ENCODE measurements around the gene AGPAT4. TPM values are rescaled to one million over a fixed set of nuclear protein-coding genes. Genes with fewer than 3 reads are reported as not detected.

Gene AGPAT4
- total and polyA plus RNA-seq, 2 donors (not counting 3 experiments of a cell fraction or from before 2014, with no cell fraction given) = 10.2 to 15.2 TPM

DNA sequence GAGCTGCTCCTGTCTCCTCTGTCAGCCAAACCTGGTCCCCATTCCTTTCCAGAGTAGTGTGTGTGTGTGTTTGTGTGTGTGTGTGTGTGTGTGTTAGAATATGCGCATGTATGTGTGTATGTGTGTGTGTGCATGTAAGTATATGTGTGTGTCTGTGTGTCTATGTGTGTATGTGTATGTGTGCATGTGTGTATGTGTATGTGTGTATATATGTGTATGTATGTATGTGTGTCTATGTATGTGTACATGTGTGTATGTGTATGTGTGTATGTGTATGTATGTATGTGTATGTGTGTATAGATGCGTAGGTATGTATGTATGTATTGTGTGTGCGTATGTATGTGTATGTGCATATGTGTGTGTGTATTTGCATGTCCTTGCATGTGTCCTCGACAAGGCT lies 79.5 kb downstream of the AGPAT4 start:
- no peak overlapping the region for H3K4me2 ChIP-seq (ENCODE audit: insufficient read depth, low read length)
- H3K9ac ChIP-seq (replicated peaks; ENCODE audit: extremely low read depth, insufficient read depth, low read length) = no peak overlapping the region
- no peaks in the 10 kb centered on the region for H3K36me3 ChIP-seq (ENCODE audit: control insufficient read depth in 2 of 2, extremely low read depth in 1 of 2, insufficient read depth in 2 of 2, low read length in 2 of 2)
- no peak for DNase-seq (ENCODE audit: low read depth, low spot score)
- H3K9me3 ChIP-seq (replicated peaks; ENCODE audit: control insufficient read depth, insufficient read depth, low read length) = no peaks in the 10 kb centered on the region
- no peaks in the 10 kb centered on the region for H3K9me1 ChIP-seq (replicated peaks; ENCODE audit: control insufficient read depth, extremely low read depth, insufficient read depth, low read length)
- POLR2A ChIA-PET = no interaction called here
- dilution Hi-C loops (cut with MboI; ENCODE audit: extremely low pct_ligation_motif_present, low sequenced_read_pairs) (no loop called here), intact Hi-C loops (cut with micrococcal nuclease) (no loop called here)
- no peaks in the 10 kb centered on the region for H3K79me2 ChIP-seq (ENCODE audit: control insufficient read depth, insufficient read depth, low read length)
- no peak overlapping the region for H3K4me3 ChIP-seq (replicated peaks in 1 of 3; ENCODE audit: insufficient read depth in 1 of 3, low read depth in 1 of 3, low read length in 3 of 3)
- no TSS peak for BruUV-seq (replicated peaks)
- FAIRE-seq = no peak
- H2AFZ ChIP-seq (ENCODE audit: low read depth, low read length) = no peak overlapping the region
- CTCF ChIA-PET = interaction anchor here (2.1 kb wide), 1 partner anchor 177 kb away, joined by 5 read pairs; no protein-coding TSS in a partner anchor
- H4K20me1 ChIP-seq (replicated peaks; ENCODE audit: control insufficient read depth, extremely low read depth, insufficient read depth, low read length) = no peaks in the 10 kb centered on the region
- no peak overlapping the region for H3K27ac ChIP-seq (ENCODE audit: insufficient read depth, low read depth, low read length)
- no peaks in the 10 kb centered on the region for H3K27me3 ChIP-seq (ENCODE audit: control insufficient read depth in 2 of 2, insufficient read depth in 2 of 2, low read length in 2 of 2)
- no peaks in the 10 kb centered on the region for H3K4me1 ChIP-seq (ENCODE audit: control insufficient read depth, extremely low read depth, insufficient read depth, low read length)
- TF ChIP-seq, protein P1, sequence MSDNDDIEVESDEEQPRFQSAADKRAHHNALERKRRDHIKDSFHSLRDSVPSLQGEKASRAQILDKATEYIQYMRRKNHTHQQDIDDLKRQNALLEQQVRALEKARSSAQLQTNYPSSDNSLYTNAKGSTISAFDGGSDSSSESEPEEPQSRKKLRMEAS (IDR thresholded peaks at IDR 0.05; ENCODE audit: insufficient read depth, insufficient read length) = no peak
- TF ChIP-seq GATA2 (IDR thresholded peaks at IDR 0.05; ENCODE audit: insufficient read depth, insufficient read length, low read depth, low read length) (no peak), POLR2A (IDR thresholded peaks at IDR 0.05; ENCODE audit: low read depth, low read length) (no peak), POLR2AphosphoS5 (IDR thresholded peaks at IDR 0.05; ENCODE audit: insufficient read depth, low read depth, low read length) (no peak), EZH2 (IDR thresholded peaks at IDR 0.05; ENCODE audit: borderline replicate concordance, low read depth, low read length, severe bottlenecking) (no peak), FOS (IDR thresholded peaks at IDR 0.05; ENCODE audit: borderline replicate concordance, insufficient read depth, low read length) (no peak), MYC (IDR thresholded peaks at IDR 0.05; ENCODE audit: low read depth, low read length) (no peak), JUN (IDR thresholded peaks at IDR 0.05; ENCODE audit: borderline replicate concordance, insufficient read depth, insufficient read length, low read depth) (no peak)
- TF ChIP-seq, protein P2, sequence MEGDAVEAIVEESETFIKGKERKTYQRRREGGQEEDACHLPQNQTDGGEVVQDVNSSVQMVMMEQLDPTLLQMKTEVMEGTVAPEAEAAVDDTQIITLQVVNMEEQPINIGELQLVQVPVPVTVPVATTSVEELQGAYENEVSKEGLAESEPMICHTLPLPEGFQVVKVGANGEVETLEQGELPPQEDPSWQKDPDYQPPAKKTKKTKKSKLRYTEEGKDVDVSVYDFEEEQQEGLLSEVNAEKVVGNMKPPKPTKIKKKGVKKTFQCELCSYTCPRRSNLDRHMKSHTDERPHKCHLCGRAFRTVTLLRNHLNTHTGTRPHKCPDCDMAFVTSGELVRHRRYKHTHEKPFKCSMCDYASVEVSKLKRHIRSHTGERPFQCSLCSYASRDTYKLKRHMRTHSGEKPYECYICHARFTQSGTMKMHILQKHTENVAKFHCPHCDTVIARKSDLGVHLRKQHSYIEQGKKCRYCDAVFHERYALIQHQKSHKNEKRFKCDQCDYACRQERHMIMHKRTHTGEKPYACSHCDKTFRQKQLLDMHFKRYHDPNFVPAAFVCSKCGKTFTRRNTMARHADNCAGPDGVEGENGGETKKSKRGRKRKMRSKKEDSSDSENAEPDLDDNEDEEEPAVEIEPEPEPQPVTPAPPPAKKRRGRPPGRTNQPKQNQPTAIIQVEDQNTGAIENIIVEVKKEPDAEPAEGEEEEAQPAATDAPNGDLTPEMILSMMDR (IDR thresholded peaks at IDR 0.05; ENCODE audit: extremely low read depth in 1 of 2, insufficient read depth in 1 of 2, low read depth in 1 of 2, low read length in 2 of 2) = no peak
